Epithelial cell of proximal tubule (primary cell): ENCODE data around the gene ARID3A. TPM values are rescaled to one million over a fixed set of nuclear protein-coding genes. Genes with fewer than 3 reads are reported as not detected.

Experiments used
- DNase-seq: peaks from one replicate; pipeline ENCODE4 v3.0.0-alpha.2; 2011; ENCODE audit warnings: low read depth
- H3K4me3 ChIP-seq: 2 replicates; pipeline ENCODE4 v1.5.1; 2011; ENCODE audit warnings: low read depth, mild to moderate bottlenecking, low read length
- CTCF ChIP-seq: conservative IDR thresholded peaks from 2 replicates; pipeline ENCODE4 v1.5.1; 2012; ENCODE audit warnings: low read depth, mild to moderate bottlenecking, low read length
- total RNA-seq: library from RNA; depleted of rRNA; stranded (reverse); fragments of >200 nt; gene quantifications from 2 replicates; pipeline ENCODE4 v1.2.3, GENCODE V29; 2015

The ARID3A gene
- total RNA-seq, 1 donor from 2014 or later = 37.0 TPM

GRCh38 chr19:970695-971094 lies 44.9 kb downstream of the ARID3A start:
- peak; percentile 71 for TF ChIP-seq CTCF
- no peak overlapping the region for H3K4me3 ChIP-seq
- DNase-seq = no peak

- H3K4me3 ChIP-seq = no peak overlapping the region
- TF ChIP-seq CTCF = no peak
- DNase-seq = no peak
Measured at GRCh38 chr19:971795-972194, 46.0 kb downstream of the ARID3A start.

- TF ChIP-seq CTCF = no peak
- no peak overlapping the region for H3K4me3 ChIP-seq
- DNase-seq = no peak
Measured at GRCh38 chr19:972281-972680, 46.4 kb downstream of the ARID3A start.

- DNase-seq = no peak
- no peak overlapping the region for H3K4me3 ChIP-seq
- TF ChIP-seq CTCF = no peak
Measured at GRCh38 chr19:973726-974563, 48.1 kb downstream of the ARID3A start.

GRCh38 chr19:974564-975257 lies 48.9 kb downstream of the ARID3A start:
- DNase-seq = no peak
- no peak for TF ChIP-seq CTCF
- H3K4me3 ChIP-seq = no peak overlapping the region

- TF ChIP-seq CTCF = no peak
Measured at GRCh38 chr19:976476-976875, 50.6 kb downstream of the ARID3A start.

More at GRCh38 chr19:976476-976875, 50.6 kb downstream of the ARID3A start:
- H3K4me3 ChIP-seq = no peak overlapping the region
- no peak for DNase-seq
